CD14-positive monocyte (primary cell): Measurements from ENCODE around the gene XAGE3. TPM values are rescaled to one million over a fixed set of nuclear protein-coding genes. Genes with fewer than 3 reads are reported as not detected.
"Not testable (repeated sequence)": the region's sequence is repeated elsewhere in the genome, so short reads cannot be mapped to it uniquely, and the experiment has no call there.

Experiments
- DNase-seq, 3 donors: peaks; one replicate each; pipeline ENCODE4 v3.0.0-alpha.2; 2011 to 2022
- H2AFZ ChIP-seq: 2 replicates; pipeline ENCODE4 v1.6.0; 2012; ENCODE audit warnings: mild to moderate bottlenecking, low read depth, low read length, inconsistent platforms; ENCODE audit not compliant: insufficient read depth, poor library complexity, severe bottlenecking
- H3K27ac ChIP-seq, 2 donors: 1 replicate in 1 of 2; 2 replicates in 1 of 2; pipeline ENCODE4 v1.5.1; 2012 to 2013; ENCODE audit warnings: low read length in 2 of 2, control low read depth in 1 of 2, inconsistent platforms in 1 of 2, low read depth in 1 of 2, mild to moderate bottlenecking in 1 of 2
- H3K27me3 ChIP-seq, 2 donors: one replicate each; pipeline versions ENCODE4 v1.6.0 to v1.6.1; 2011 to 2013; ENCODE audit warnings: low read length in 2 of 2; ENCODE audit not compliant: control insufficient read depth in 2 of 2, insufficient read depth in 2 of 2
- H3K36me3 ChIP-seq, 2 donors: replicated peaks in 1 of 2; 1 replicate in 1 of 2; 2 replicates in 1 of 2; pipeline versions ENCODE4 v1.5.1 to v1.6.1; 2012 to 2013; ENCODE audit warnings: low read length in 2 of 2, control low read depth in 1 of 2, inconsistent platforms in 1 of 2, mild to moderate bottlenecking in 1 of 2; ENCODE audit not compliant: insufficient read depth in 2 of 2, control insufficient read depth in 1 of 2
- H3K4me1 ChIP-seq, 2 donors: 1 replicate in 1 of 2; 2 replicates in 1 of 2; pipeline versions ENCODE4 v1.5.1 to v1.6.1; 2012 to 2013; ENCODE audit warnings: low read length in 2 of 2, control low read depth in 1 of 2, inconsistent platforms in 1 of 2, mild to moderate bottlenecking in 1 of 2, moderate library complexity in 1 of 2; ENCODE audit not compliant: insufficient read depth in 2 of 2, control insufficient read depth in 1 of 2
- H3K4me2 ChIP-seq: replicated peaks from 2 replicates; pipeline ENCODE3; 2012; ENCODE audit warnings: low read length, moderate library complexity, mild to moderate bottlenecking; ENCODE audit not compliant: poor library complexity, severe bottlenecking; ENCODE audit errors: extremely low read depth
- H3K4me3 ChIP-seq, 3 experiments: fragments of 200-600 bp in 1 of 3; sonication (generic) in 1 of 3; replicated peaks in 1 of 3; 1 replicate in 2 of 3; 2 replicates in 1 of 3; pipeline ENCODE4 v1.5.1; 2011 to 2013; ENCODE audit warnings: low read length in 3 of 3, mild to moderate bottlenecking in 3 of 3, control low read depth in 2 of 3, low read depth in 2 of 3, inconsistent platforms in 1 of 3, moderate library complexity in 1 of 3
- H3K79me2 ChIP-seq: 2 replicates; pipeline ENCODE4 v1.6.0; 2012; ENCODE audit warnings: mild to moderate bottlenecking, control low read depth, inconsistent platforms, low read length, moderate library complexity; ENCODE audit not compliant: insufficient read depth
- H3K9ac ChIP-seq: 2 replicates; pipeline ENCODE4 v1.6.0; 2017; ENCODE audit warnings: low read length, mild to moderate bottlenecking; ENCODE audit not compliant: insufficient read depth, poor library complexity, severe bottlenecking
- H3K9me3 ChIP-seq, 2 donors: replicated peaks in 1 of 2; 1 replicate in 1 of 2; 2 replicates in 1 of 2; pipeline versions ENCODE4 v1.5.1 to v1.6.1; 2012 to 2013; ENCODE audit warnings: low read length in 2 of 2, control low read depth in 1 of 2; ENCODE audit not compliant: control insufficient read depth in 1 of 2, insufficient read depth in 1 of 2
- H4K20me1 ChIP-seq: 2 replicates; pipeline ENCODE4 v1.6.0; 2012; ENCODE audit warnings: mild to moderate bottlenecking, low read length, control low read depth, moderate library complexity; ENCODE audit not compliant: insufficient read depth
- H3K27ac Mint-ChIP-seq, 7 donors: one replicate each; pipeline ENCODE4 v1.8.0; 2020; ENCODE audit warnings: mild to moderate bottlenecking in 7 of 7, mixed read lengths in 7 of 7, moderate library complexity in 6 of 7, inconsistent platforms in 2 of 7
- H3K27me3 Mint-ChIP-seq, 3 donors: one replicate each; pipeline ENCODE4 v1.8.0; 2021 to 2022; ENCODE audit warnings: low read depth in 3 of 3, mild to moderate bottlenecking in 3 of 3, mixed read lengths in 3 of 3, moderate library complexity in 3 of 3, inconsistent platforms in 1 of 3
- H3K36me3 Mint-ChIP-seq, 2 donors: one replicate each; pipeline ENCODE4 v1.8.0; 2020; ENCODE audit warnings: mixed read lengths in 2 of 2, inconsistent platforms in 1 of 2, mild to moderate bottlenecking in 1 of 2
- H3K4me1 Mint-ChIP-seq: one replicate; pipeline ENCODE4 v1.8.0; 2020; ENCODE audit warnings: mild to moderate bottlenecking, mixed read lengths
- H3K4me3 Mint-ChIP-seq, 2 donors: one replicate each; pipeline ENCODE4 v1.8.0; 2020; ENCODE audit warnings: mild to moderate bottlenecking in 2 of 2, mixed read lengths in 2 of 2, moderate library complexity in 1 of 2
- H3K9me3 Mint-ChIP-seq, 7 donors: one replicate each; pipeline ENCODE4 v1.8.0; 2020 to 2022; ENCODE audit warnings: mixed read lengths in 7 of 7, mild to moderate bottlenecking in 6 of 7, moderate library complexity in 6 of 7, inconsistent platforms in 2 of 7
- WGBS: methylation state at CpG from one replicate; pipeline ENCODE4 v1.1.5; 2013; ENCODE audit warnings: missing lambda C conversion rate; ENCODE audit not compliant: insufficient coverage; 5-methylcytosine and 5-hydroxymethylcytosine counted together
- intact Hi-C, 2 donors: fragments of 100-400 bp; cut with micrococcal nuclease; formaldehyde crosslinking; loops; one replicate each; pipeline versions ENCODE4 v1.15.0 to v1.15.1; 2023
- polyA minus RNA-seq: library from RNA; depleted of rRNA, polyadenylated mRNA; stranded (reverse); fragments of >200 nt; gene quantifications from 2 replicates; pipeline ENCODE4 v1.2.3, GENCODE V29; 2012
- polyA plus RNA-seq, 3 donors: library from polyadenylated mRNA; depleted of rRNA in 1 of 3; unstranded in 2 of 3; stranded (reverse) in 1 of 3; fragments of 300-500 nt in 2 of 3; fragments of >200 nt in 1 of 3; fragmentation: Illumina TruSeq in 2 of 3; gene quantifications; 1 replicate in 2 of 3; 2 replicates in 1 of 3; pipeline ENCODE4 v1.2.3, GENCODE V29; 2012 to 2021
- total RNA-seq, 12 experiments: library from RNA in 1 of 12; stranded (reverse) in 1 of 12; fragments of 120-200 nt in 1 of 12; gene quantifications; one replicate each; pipeline ENCODE4 v1.2.4 and lab custom pipeline; 2013 to 2026; ENCODE audit warnings: mixed read lengths in 6 of 12, inconsistent platforms in 1 of 12
- TF ChIP-seq, protein P1 (sequence below): fragments of 200-600 bp; IDR thresholded peaks from one replicate; pipeline ENCODE4 v1.8.0; 2022; ENCODE audit warnings: antibody characterized with exemption, mild to moderate bottlenecking

The XAGE3 gene
- total RNA-seq (2013) = not detected
- polyA plus RNA-seq = not detected
- polyA minus RNA-seq = not detected in 2 replicates
- 0 to 0.15 (median 0) reads per million in 11 experiments for total RNA-seq (lab: John Stamatoyannopoulos, UW)

DNA sequence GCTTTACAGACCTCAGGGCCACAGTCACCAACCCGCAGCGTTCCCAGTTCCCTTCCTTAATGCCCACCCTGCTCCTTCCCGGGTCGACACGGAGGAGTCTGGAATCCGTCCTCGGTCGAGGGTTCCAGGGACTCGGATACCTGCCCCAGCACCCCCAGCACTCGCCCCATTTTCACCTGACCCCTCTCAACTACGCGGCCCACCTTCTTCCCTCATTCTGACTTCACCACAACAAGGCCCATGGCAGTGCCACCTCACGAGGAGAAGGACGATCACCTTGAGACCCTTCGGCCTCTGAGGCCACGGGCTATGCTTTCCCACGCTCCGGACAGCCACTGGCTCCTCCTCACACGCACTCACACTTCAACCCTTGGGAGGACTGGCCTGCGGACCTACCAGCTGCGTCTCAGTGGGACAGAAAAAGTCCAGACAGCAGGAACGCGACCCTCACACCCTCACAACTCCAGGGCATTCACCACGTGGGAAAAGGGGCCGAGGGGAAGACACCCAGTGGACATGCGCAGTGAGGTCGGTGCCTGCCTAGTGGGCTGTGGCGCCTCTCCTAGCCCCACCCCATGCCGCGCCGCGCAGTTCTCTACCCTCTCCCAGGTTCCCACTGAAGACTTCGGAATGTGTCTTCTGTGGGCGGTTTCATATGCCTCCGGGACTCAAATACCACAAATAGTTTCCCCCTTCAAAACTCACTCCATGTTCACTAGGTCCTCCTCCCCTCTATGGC is at the start of gene XAGE3:
XAGE3 (minus strand) TSS at position 474 of the 739 bp plus-strand sequence. CDS start 950 bp downstream, outside the sequence.
- DNase-seq = no peak
- Histone ChIP-seq H3K27me3 (peaks cover 0 to 13% of the 10 kb centered on the region in 2 donors), H3K36me3 (no peaks in the 10 kb centered on the region), H3K4me1 (no peaks in the 10 kb centered on the region), H3K4me2 (no peak within 1 kb of the TSS), H3K9me3 (no peaks in the 10 kb centered on the region), H3K4me3 (no peak within 1 kb of the TSS), H4K20me1 (no peaks in the 10 kb centered on the region), H2AFZ (no peak within 1 kb of the TSS), H3K79me2 (no peaks in the 10 kb centered on the region), H3K27ac (no peak within 1 kb of the TSS), H3K9ac (no peak within 1 kb of the TSS)
- intact Hi-C loops = no loop called here
- Mint-ChIP-seq H3K27me3 (peaks cover 2 to 16% (median 3%) of the 10 kb centered on the region in 3 donors), H3K36me3 (no peaks in the 10 kb centered on the region), H3K4me1 (no peaks in the 10 kb centered on the region), H3K9me3 (peaks cover 0 to 2% (median 0%) of the 10 kb centered on the region in 7 donors), H3K27ac (peak within 1 kb of the TSS in 1 of 7 donors; percentile 28), H3K4me3 (no peak within 1 kb of the TSS)
- 92% methylated on average over 16 of the region's 35 CpGs for WGBS
- TF ChIP-seq, protein P1, sequence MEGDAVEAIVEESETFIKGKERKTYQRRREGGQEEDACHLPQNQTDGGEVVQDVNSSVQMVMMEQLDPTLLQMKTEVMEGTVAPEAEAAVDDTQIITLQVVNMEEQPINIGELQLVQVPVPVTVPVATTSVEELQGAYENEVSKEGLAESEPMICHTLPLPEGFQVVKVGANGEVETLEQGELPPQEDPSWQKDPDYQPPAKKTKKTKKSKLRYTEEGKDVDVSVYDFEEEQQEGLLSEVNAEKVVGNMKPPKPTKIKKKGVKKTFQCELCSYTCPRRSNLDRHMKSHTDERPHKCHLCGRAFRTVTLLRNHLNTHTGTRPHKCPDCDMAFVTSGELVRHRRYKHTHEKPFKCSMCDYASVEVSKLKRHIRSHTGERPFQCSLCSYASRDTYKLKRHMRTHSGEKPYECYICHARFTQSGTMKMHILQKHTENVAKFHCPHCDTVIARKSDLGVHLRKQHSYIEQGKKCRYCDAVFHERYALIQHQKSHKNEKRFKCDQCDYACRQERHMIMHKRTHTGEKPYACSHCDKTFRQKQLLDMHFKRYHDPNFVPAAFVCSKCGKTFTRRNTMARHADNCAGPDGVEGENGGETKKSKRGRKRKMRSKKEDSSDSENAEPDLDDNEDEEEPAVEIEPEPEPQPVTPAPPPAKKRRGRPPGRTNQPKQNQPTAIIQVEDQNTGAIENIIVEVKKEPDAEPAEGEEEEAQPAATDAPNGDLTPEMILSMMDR = no peak

DNA sequence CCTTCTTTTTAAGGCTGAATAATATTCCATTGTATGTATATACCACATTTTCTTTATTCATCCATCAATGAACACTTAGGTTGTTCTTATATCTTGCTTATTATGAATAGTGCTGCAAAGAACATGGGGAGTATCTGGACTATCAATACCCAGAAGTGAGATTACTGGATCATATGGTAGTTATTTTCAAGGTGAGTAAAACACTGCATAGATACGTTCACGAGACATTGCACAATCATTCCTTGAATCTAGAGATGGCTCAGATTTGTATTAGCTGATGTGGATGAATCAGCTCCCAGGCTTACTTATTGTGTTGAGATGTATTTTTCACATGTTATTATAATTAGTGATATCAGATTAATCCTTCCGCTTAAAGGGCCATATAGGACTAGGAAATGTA is 46.8 kb upstream of the XAGE3 start:
- H3K4me1 Mint-ChIP-seq, H3K36me3 ChIP-seq, H2AFZ ChIP-seq, H3K36me3 Mint-ChIP-seq, H3K9me3 ChIP-seq, H3K4me2 ChIP-seq, DNase-seq, H3K27ac ChIP-seq, H4K20me1 ChIP-seq, H3K4me3 Mint-ChIP-seq, H3K27ac Mint-ChIP-seq, H3K27me3 ChIP-seq, H3K4me1 ChIP-seq, H3K4me3 ChIP-seq, H3K27me3 Mint-ChIP-seq, H3K79me2 ChIP-seq, intact Hi-C loops, H3K9me3 Mint-ChIP-seq, H3K9ac ChIP-seq: not testable (repeated sequence)
- no CpG with 5 or more reads among the region's 3 CpGs for WGBS

DNA sequence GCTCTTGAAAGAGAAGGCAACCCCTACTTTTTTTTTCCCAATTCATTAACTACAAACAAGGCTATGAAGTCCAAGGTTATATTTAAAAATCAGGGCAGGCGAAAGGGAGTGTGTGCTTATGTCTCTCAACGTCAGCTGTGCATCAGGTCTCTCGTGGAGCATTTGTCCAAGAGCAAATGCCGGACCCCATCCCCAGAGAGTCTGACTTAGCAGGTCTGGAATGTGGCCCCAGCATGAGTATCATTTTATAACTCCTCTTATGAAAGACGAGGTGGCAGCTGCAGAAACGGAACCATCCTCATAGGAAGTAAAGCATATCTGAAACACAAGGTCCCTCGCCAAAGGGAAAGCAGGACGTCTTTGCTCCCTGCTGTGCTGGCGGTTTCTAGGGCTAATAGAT is 45.8 kb upstream of the XAGE3 start:
- WGBS = no CpG with 5 or more reads among the region's 9 CpGs
- H3K79me2 ChIP-seq, H3K4me3 ChIP-seq, H3K4me1 Mint-ChIP-seq, H2AFZ ChIP-seq, H3K9ac ChIP-seq, H3K36me3 Mint-ChIP-seq, H3K27me3 Mint-ChIP-seq, intact Hi-C loops, H3K27me3 ChIP-seq, H3K4me3 Mint-ChIP-seq, H3K36me3 ChIP-seq, H3K9me3 ChIP-seq, DNase-seq, H3K4me1 ChIP-seq, H4K20me1 ChIP-seq, H3K9me3 Mint-ChIP-seq, H3K27ac Mint-ChIP-seq, H3K4me2 ChIP-seq, H3K27ac ChIP-seq: not testable (repeated sequence)

DNA sequence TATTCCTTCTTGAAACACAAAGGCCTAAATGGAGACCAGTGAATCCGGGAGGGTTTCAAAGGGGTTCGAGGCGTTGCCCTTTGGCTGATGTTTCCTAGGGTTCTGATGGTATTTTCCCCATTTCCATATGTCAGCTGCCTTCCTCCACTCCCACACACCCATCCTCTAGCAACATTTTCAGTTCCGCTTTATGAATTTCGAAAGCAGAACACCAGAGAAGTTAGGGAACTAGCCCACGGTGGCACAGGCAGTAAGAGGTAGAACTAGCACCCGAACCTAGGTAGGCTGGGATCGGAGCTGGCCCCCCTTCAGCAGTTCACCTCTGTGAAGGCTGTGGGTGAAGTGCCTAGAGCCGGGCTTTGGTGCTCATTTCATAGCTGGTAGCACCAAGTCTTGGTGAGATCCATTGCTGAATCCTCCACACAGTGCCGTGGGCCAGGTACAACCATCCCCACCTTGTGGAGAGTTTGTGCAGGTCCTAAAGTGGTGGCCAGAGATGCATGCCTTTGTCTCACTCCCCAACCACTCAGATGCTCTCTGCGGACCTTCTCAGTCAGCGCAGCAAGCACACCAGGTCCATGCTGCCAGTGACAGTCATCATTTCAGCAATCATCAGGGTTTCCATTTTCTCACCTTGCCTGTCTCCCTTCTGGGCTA is 41.6 kb upstream of the XAGE3 start:
- H3K27me3 ChIP-seq, H3K4me1 Mint-ChIP-seq, H2AFZ ChIP-seq, H3K27ac Mint-ChIP-seq, H4K20me1 ChIP-seq, H3K79me2 ChIP-seq, H3K9ac ChIP-seq, H3K36me3 ChIP-seq, H3K27ac ChIP-seq, H3K9me3 Mint-ChIP-seq, H3K9me3 ChIP-seq, H3K4me3 ChIP-seq, H3K27me3 Mint-ChIP-seq, intact Hi-C loops, DNase-seq, H3K36me3 Mint-ChIP-seq, H3K4me2 ChIP-seq, H3K4me3 Mint-ChIP-seq, H3K4me1 ChIP-seq: not testable (repeated sequence)
- no CpG with 5 or more reads among the region's 12 CpGs for WGBS
